Stomach (tissue), 9 donors: ENCODE measurements around the gene NPC1L1. TPM values are rescaled to one million over a fixed set of nuclear protein-coding genes. Genes with fewer than 3 reads are reported as not detected.

Source experiments
- DNase-seq, 2 donors: peaks; one replicate each; pipeline versions ENCODE4 v3.0.0 to v3.0.0-alpha.2; 2013 to 2019
- H3K27ac ChIP-seq, 5 donors: fragments of 200-600 bp in 4 of 5; sonication (generic) in 4 of 5; one replicate each; pipeline ENCODE4 v1.5.1; 2013 to 2019; ENCODE audit warnings: mild to moderate bottlenecking in 1 of 5, moderate library complexity in 1 of 5
- H3K27me3 ChIP-seq, 3 donors: fragments of 200-600 bp; sonication (generic); one replicate each; pipeline ENCODE4 v1.5.1; 2017 to 2019; ENCODE audit warnings: mixed run types in 1 of 3
- H3K36me3 ChIP-seq, 4 donors: fragments of 200-600 bp; sonication (generic); 1 replicate in 3 of 4; 2 replicates in 1 of 4; pipeline ENCODE4 v1.5.1; 2016 to 2019
- H3K4me1 ChIP-seq, 4 donors: fragments of 200-600 bp; sonication (generic); one replicate each; pipeline ENCODE4 v1.5.1; 2016 to 2019
- H3K4me3 ChIP-seq, 4 donors: fragments of 200-600 bp; sonication (generic) in 3 of 4; one replicate each; pipeline ENCODE4 v1.5.1; 2016 to 2019; ENCODE audit warnings: mild to moderate bottlenecking in 1 of 4
- H3K9me3 ChIP-seq, 4 donors: fragments of 200-600 bp; sonication (generic); one replicate each; pipeline ENCODE4 v1.5.1; 2016 to 2019
- EP300 ChIP-seq: sonication (generic); formaldehyde crosslinking; IDR thresholded peaks from one replicate; pipeline ENCODE4 v1.6.1; 2017; ENCODE audit warnings: antibody characterized with exemption
- POLR2A ChIP-seq, 4 donors: fragments of 450-650 bp; IDR thresholded peaks; one replicate each; pipeline ENCODE4 v1.6.1; 2016; ENCODE audit warnings: antibody characterized with exemption in 4 of 4, control low read depth in 2 of 4, mild to moderate bottlenecking in 1 of 4, moderate library complexity in 1 of 4
- POLR2AphosphoS5 ChIP-seq, 3 donors: sonication (generic); formaldehyde crosslinking; IDR thresholded peaks; one replicate each; pipeline ENCODE4 v1.6.1; 2016; ENCODE audit warnings: antibody characterized with exemption in 3 of 3
- whole genome bisulfite sequencing, 5 donors: extraction: QIAGEN DNeasy Blood & Tissue Kit in 3 of 5; methylation state at CpG; one replicate each; pipeline versions ENCODE4 v1.1.5 to v1.1.7; 2013 to 2018; 5-methylcytosine and 5-hydroxymethylcytosine counted together
- intact Hi-C: fragments of 100-400 bp; cut with DNase I; formaldehyde crosslinking; loops from one replicate; pipeline ENCODE4 v1.15.1; 2023; ENCODE audit warnings: low total_unique reads
- polyA plus RNA-seq, 3 donors: library from polyadenylated mRNA; stranded (reverse); fragments of 200-250 nt; gene quantifications; one replicate each; pipeline ENCODE4 v1.2.3, GENCODE V29; 2013
- small RNA-seq, 4 donors: library from RNA; depleted of rRNA; stranded (forward); fragments of <200 nt; gene quantifications; one replicate each; pipeline ENCODE3, GENCODE V24; 2016
- total RNA-seq, 5 donors: library from RNA; depleted of rRNA; stranded (reverse); fragments of >200 nt; gene quantifications; one replicate each; pipeline versions ENCODE4 v1.1.0 to v1.2.3, GENCODE V29; 2014 to 2016
- TF ChIP-seq, protein P1 (sequence below), 7 experiments: fragments of 450-650 bp in 4 of 7; fragments of 200-600 bp in 3 of 7; sonication (generic) in 3 of 7; IDR thresholded peaks; one replicate each; pipeline ENCODE4 v1.5.1; 2016 to 2019; ENCODE audit warnings: antibody characterized with exemption in 7 of 7, control low read depth in 2 of 7, mild to moderate bottlenecking in 1 of 7
- donor health status: healthy with polysubstance abuse.
- donor health status: Bipolar disorder and iron deficiency.
- donor health status: healthy.

Gene NPC1L1
- total and polyA plus RNA-seq, 8 donors = 0.12 to 4.9 (median 1.1) TPM; not detected in 3

- Histone ChIP-seq H3K4me1 (peaks cover 11 to 43% (median 27%) of the 10 kb centered on the region in 4 donors), H3K27me3 (no peaks in the 10 kb centered on the region), H3K9me3 (no peaks in the 10 kb centered on the region), H3K36me3 (peaks cover 13 to 60% (median 48%) of the 10 kb centered on the region in 4 donors), H3K4me3 (no peak overlapping the region), H3K27ac (no peak overlapping the region)
- TF ChIP-seq, protein P1, sequence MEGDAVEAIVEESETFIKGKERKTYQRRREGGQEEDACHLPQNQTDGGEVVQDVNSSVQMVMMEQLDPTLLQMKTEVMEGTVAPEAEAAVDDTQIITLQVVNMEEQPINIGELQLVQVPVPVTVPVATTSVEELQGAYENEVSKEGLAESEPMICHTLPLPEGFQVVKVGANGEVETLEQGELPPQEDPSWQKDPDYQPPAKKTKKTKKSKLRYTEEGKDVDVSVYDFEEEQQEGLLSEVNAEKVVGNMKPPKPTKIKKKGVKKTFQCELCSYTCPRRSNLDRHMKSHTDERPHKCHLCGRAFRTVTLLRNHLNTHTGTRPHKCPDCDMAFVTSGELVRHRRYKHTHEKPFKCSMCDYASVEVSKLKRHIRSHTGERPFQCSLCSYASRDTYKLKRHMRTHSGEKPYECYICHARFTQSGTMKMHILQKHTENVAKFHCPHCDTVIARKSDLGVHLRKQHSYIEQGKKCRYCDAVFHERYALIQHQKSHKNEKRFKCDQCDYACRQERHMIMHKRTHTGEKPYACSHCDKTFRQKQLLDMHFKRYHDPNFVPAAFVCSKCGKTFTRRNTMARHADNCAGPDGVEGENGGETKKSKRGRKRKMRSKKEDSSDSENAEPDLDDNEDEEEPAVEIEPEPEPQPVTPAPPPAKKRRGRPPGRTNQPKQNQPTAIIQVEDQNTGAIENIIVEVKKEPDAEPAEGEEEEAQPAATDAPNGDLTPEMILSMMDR (IDR thresholded peaks at IDR 0.05) = no peak
- TF ChIP-seq POLR2AphosphoS5 (IDR thresholded peaks at IDR 0.05) (no peak), POLR2A (IDR thresholded peaks at IDR 0.05) (no peak), EP300 (no peak)
- 84 to 91% (median 89%) methylated on average over 4 of the region's 4 CpGs for WGBS, 5 donors
- intact Hi-C loops = no loop called here
- no peak for DNase-seq
Measured at GRCh38 chr7:44466300-44467216, 74.6 kb downstream of the NPC1L1 start.

DNA sequence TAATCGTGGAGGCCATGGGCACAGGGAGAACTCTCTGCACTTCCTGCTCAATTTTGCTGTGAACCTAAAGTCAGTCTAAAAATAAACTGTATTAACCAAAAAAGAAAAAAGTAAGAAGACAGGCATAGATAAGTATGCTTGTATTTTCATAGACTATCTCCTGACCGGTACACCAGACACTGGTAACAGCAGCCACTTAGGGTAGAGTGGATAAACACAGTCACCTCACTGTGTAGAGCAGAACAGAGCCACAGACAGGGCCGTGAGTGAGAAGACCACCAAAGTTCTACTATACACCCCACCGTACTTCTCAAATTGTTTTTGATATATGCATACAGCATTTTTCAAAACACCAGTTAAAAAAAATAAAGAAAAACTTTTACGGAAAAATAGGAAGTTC is 75.6 kb downstream of the NPC1L1 start:
- intact Hi-C loops = no loop called here
- WGBS, 5 donors = 83 to 87% (median 86%) methylated on average over 5 of the region's 5 CpGs
- Histone ChIP-seq H3K4me3 (no peak overlapping the region), H3K9me3 (no peaks in the 10 kb centered on the region), H3K27me3 (no peaks in the 10 kb centered on the region), H3K27ac (no peak overlapping the region), H3K4me1 (peaks cover 7 to 44% (median 28%) of the 10 kb centered on the region in 4 donors), H3K36me3 (peaks cover 13 to 49% (median 38%) of the 10 kb centered on the region in 4 donors)
- TF ChIP-seq, protein P1 (IDR thresholded peaks at IDR 0.05) = no peak
- TF ChIP-seq POLR2A (IDR thresholded peaks at IDR 0.05) (no peak), EP300 (no peak), POLR2AphosphoS5 (IDR thresholded peaks at IDR 0.05) (no peak)
- no peak for DNase-seq

GRCh38 chr7:44463169-44463808 is 77.8 kb downstream of the NPC1L1 start:
- no peak overlapping the region for H3K4me3 ChIP-seq
- TF ChIP-seq POLR2AphosphoS5 (IDR thresholded peaks at IDR 0.05) = no peak
- TF ChIP-seq EP300 = no peak
- no peak for TF ChIP-seq POLR2A (IDR thresholded peaks at IDR 0.05)
- TF ChIP-seq, protein P1 (IDR thresholded peaks at IDR 0.05) = no peak
- H3K27me3 ChIP-seq = no peaks in the 10 kb centered on the region
- intact Hi-C loops = no loop called here
- no peaks in the 10 kb centered on the region for H3K9me3 ChIP-seq
- WGBS, 5 donors = 90 to 100% (median 98%) methylated on average over 1 of the region's 1 CpG
- H3K36me3 ChIP-seq = peaks cover 10 to 45% (median 34%) of the 10 kb centered on the region in 4 donors
- H3K4me1 ChIP-seq = peaks cover 0 to 29% (median 19%) of the 10 kb centered on the region in 4 donors
- DNase-seq = no peak
- H3K27ac ChIP-seq = no peak overlapping the region

Small RNA genes lying within 50 kb of the gene (small RNA-seq; reads per million reads assigned to genes)
- 0 reads per million in 4 donors for gene RNU6-1097P

Other genes starting within 250 kb of the NPC1L1 start
- gene CAMK2B, start 215.7 kb downstream of the NPC1L1 start, total RNA-seq = 1 to 10 TPM in 2 of 5 donors, under 1 TPM in 1, not detected in 2; 0.92 to 7.6 (median 4.6) TPM
- gene CAMK2B, start 215.7 kb downstream of the NPC1L1 start, polyA plus RNA-seq = 10 to 100 TPM in 1 of 3 donors, 1 to 10 TPM in 2; 2.9 to 28.4 (median 6.2) TPM
- gene NUDCD3, start 50.7 kb downstream of the NPC1L1 start, total RNA-seq = 100 to 1,000 TPM in 1 of 5 donors, 10 to 100 TPM in 4; 20.4 to 147 (median 52.7) TPM
- gene NUDCD3, start 50.7 kb downstream of the NPC1L1 start, polyA plus RNA-seq = 10 to 100 TPM; 12.9 to 20.2 (median 15.9) TPM
- 10 to 100 TPM; 35.6 to 95.1 (median 47.4) TPM for gene DDX56, start 32.6 kb upstream of the NPC1L1 start, total RNA-seq
- 10 to 100 TPM; 40.9 to 98.7 (median 63.7) TPM for gene DDX56, start 32.6 kb upstream of the NPC1L1 start, polyA plus RNA-seq
- gene TMED4, start 40.9 kb upstream of the NPC1L1 start, total RNA-seq = 100 to 1,000 TPM in 4 of 5 donors, 10 to 100 TPM in 1; 60.7 to 235 (median 111) TPM
- gene TMED4, start 40.9 kb upstream of the NPC1L1 start, polyA plus RNA-seq = 10 to 100 TPM; 13.4 to 36.1 (median 24.5) TPM
- 10 to 100 TPM; 21.6 to 92.0 (median 56.5) TPM for gene OGDH, start 65.3 kb upstream of the NPC1L1 start, total RNA-seq
- gene OGDH, start 65.3 kb upstream of the NPC1L1 start, polyA plus RNA-seq = 10 to 100 TPM; 19.8 to 31.8 (median 30.8) TPM
- gene ZMIZ2, start 207.5 kb upstream of the NPC1L1 start, total RNA-seq = 100 to 1,000 TPM in 1 of 5 donors, 10 to 100 TPM in 4; 14.5 to 108 (median 45.1) TPM
- gene ZMIZ2, start 207.5 kb upstream of the NPC1L1 start, polyA plus RNA-seq = 10 to 100 TPM; 18.0 to 32.3 (median 26.8) TPM